NK-92 treated with Interleukin-12 subunit alpha and Interleukin-12 subunit beta, amount 100 ng/mL, for 24 hours (cell line): ENCODE measurements around the gene EFNA4.
"Not testable (repeated sequence)": the region's sequence is repeated elsewhere in the genome, so short reads cannot be mapped to it uniquely, and the experiment has no call there.

ENCODE experiments used
- DNase-seq: peaks from one replicate; lab custom pipeline; 2025; lab: John Stamatoyannopoulos, UW

The EFNA4 gene

GRCh38 chr1:155086856-155087535 lies 23.5 kb downstream of the EFNA4 start:
- DNase-seq, result no peak

- peak; percentile 55 for DNase-seq
Measured at GRCh38 chr1:155091071-155092051, 27.8 kb downstream of the EFNA4 start.

- no peak for DNase-seq
Measured at GRCh38 chr1:155092131-155092530, 28.6 kb downstream of the EFNA4 start.

GRCh38 chr1:155092641-155093040 lies 29.1 kb downstream of the EFNA4 start:
- no peak for DNase-seq

GRCh38 chr1:155093911-155094621 lies 30.5 kb downstream of the EFNA4 start:
- DNase-seq, result no peak

GRCh38 chr1:155094622-155094948 lies 31.0 kb downstream of the EFNA4 start:
- DNase-seq, result no peak

GRCh38 chr1:155099331-155099730 lies 35.8 kb downstream of the EFNA4 start:
- DNase-seq, result no peak

- no peak for DNase-seq
Measured at GRCh38 chr1:155103325-155103724, 39.8 kb downstream of the EFNA4 start.

- no peak for DNase-seq
Measured at GRCh38 chr1:155104605-155105534, 41.3 kb downstream of the EFNA4 start.

GRCh38 chr1:155105604-155106011 lies 42.1 kb downstream of the EFNA4 start:
- no peak for DNase-seq

- DNase-seq, result no peak
Measured at GRCh38 chr1:155106862-155107261, 43.3 kb downstream of the EFNA4 start.

- no peak for DNase-seq
Measured at GRCh38 chr1:155107309-155108264, 44.0 kb downstream of the EFNA4 start.

- no peak for DNase-seq
Measured at GRCh38 chr1:155108296-155108695, 44.8 kb downstream of the EFNA4 start.

GRCh38 chr1:155110381-155110780 lies 46.8 kb downstream of the EFNA4 start:
- DNase-seq, result no peak

- no peak for DNase-seq
Measured at GRCh38 chr1:155110826-155111225, 47.3 kb downstream of the EFNA4 start.

GRCh38 chr1:155113450-155113980 lies 50.0 kb downstream of the EFNA4 start:
- no peak for DNase-seq

GRCh38 chr1:155116113-155116764 lies 52.7 kb downstream of the EFNA4 start:
- DNase-seq, result no peak

GRCh38 chr1:155117610-155118009 lies 54.1 kb downstream of the EFNA4 start:
- no peak for DNase-seq

- not testable (repeated sequence) for DNase-seq
Measured at GRCh38 chr1:155118090-155118489, 54.5 kb downstream of the EFNA4 start.
